Activated CD8-positive, alpha-beta memory T cell treated with anti-CD3 and anti-CD28 coated beads, Interleukin-2, amount 10 ng/mL, durations not matched to agents 7 days and 5 days (primary cell): ENCODE results near the gene TSPAN12. TPM values are rescaled to one million over a fixed set of nuclear protein-coding genes. Genes with fewer than 3 reads are reported as not detected.

Experiments used
- ATAC-seq: fragments of 150-1000 bp; cut with Tn5 transposase; one replicate; pipeline ENCODE4 v1.10.0; 2021; ENCODE audit warnings: moderate library complexity
- CTCF ChIA-PET: fragments of 350-600 bp; sonication (Branson Sonifier 250); formaldehyde crosslinking; loops from one replicate; lab custom pipeline; 2021; ENCODE audit warnings: antibody characterized with exemption; lab: Charles Lee
- DNase-seq: peaks from one replicate; pipeline ENCODE4 v3.0.0-alpha.2; 2020
- H3K27ac Mint-ChIP-seq: one replicate; pipeline ENCODE4 v1.8.0; 2021; ENCODE audit warnings: mild to moderate bottlenecking, mixed read lengths
- H3K27me3 Mint-ChIP-seq: one replicate; pipeline ENCODE4 v1.8.0; 2021; ENCODE audit warnings: mixed read lengths
- H3K36me3 Mint-ChIP-seq: one replicate; pipeline ENCODE4 v1.8.0; 2021; ENCODE audit warnings: mild to moderate bottlenecking, mixed read lengths
- H3K4me1 Mint-ChIP-seq: one replicate; pipeline ENCODE4 v1.8.0; 2021; ENCODE audit warnings: mixed read lengths
- H3K4me3 Mint-ChIP-seq: one replicate; pipeline ENCODE4 v1.8.0; 2021; ENCODE audit warnings: mild to moderate bottlenecking, moderate library complexity, mixed read lengths
- H3K9me3 Mint-ChIP-seq: one replicate; pipeline ENCODE4 v1.8.0; 2022; ENCODE audit warnings: low read depth, mixed read lengths
- total RNA-seq, 2 experiments: library from RNA; stranded (reverse); gene quantifications; one replicate each; pipeline ENCODE4 v1.2.3, GENCODE V29; 2021

TSPAN12 gene
- total RNA-seq, 2 experiments from 2014 or later: not detected

GRCh38 chr7:120834726-120835125, 23.2 kb downstream of the TSPAN12 start:
- no peak for ATAC-seq
- Mint-ChIP-seq H3K36me3 (no peaks in the 10 kb centered on the region), H3K27me3 (peaks cover 6% of the 10 kb centered on the region)

GRCh38 chr7:120833546-120833945, 24.4 kb downstream of the TSPAN12 start:
- DNase-seq (no peak), ATAC-seq (no peak)
- Mint-ChIP-seq H3K36me3 (no peaks in the 10 kb centered on the region), H3K4me3 (no peak overlapping the region), H3K9me3 (no peaks in the 10 kb centered on the region), H3K4me1 (no peaks in the 10 kb centered on the region), H3K27ac (no peak overlapping the region), H3K27me3 (peaks cover 9% of the 10 kb centered on the region)
- CTCF ChIA-PET: interaction anchor here (0.9 kb wide), 1 partner anchor 36 kb away, joined by 3 read pairs; no protein-coding TSS in a partner anchor

More at GRCh38 chr7:120834726-120835125, 23.2 kb downstream of the TSPAN12 start:
- no peaks in the 10 kb centered on the region for H3K4me1 Mint-ChIP-seq
- H3K27ac Mint-ChIP-seq: no peak overlapping the region
- no peak overlapping the region for H3K4me3 Mint-ChIP-seq
- no peaks in the 10 kb centered on the region for H3K9me3 Mint-ChIP-seq
- CTCF ChIA-PET: interaction anchor here (0.9 kb wide), 1 partner anchor 35 kb away, joined by 3 read pairs; no protein-coding TSS in a partner anchor
- DNase-seq: no peak

DNA sequence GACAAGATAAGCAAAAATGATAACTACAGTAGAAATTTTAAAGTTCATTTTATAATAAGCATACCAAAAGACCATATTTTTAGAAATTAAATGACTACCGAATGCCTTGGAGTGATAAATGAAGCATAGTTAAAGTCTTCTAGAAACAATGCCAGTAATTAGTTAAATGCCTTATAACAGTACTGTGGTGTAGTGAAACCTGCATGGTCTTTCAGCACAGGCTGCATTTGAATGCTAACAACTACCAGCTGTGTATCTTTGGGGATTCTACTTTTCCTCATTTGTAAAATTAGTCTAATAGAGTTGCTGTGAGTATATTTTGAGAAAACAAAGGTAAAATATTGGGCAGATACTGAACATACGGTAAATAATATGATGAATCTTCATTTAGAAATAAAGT, 25.1 kb downstream of the TSPAN12 start:
- ATAC-seq: no peak
- CTCF ChIA-PET: no interaction called here
- H3K36me3 Mint-ChIP-seq: no peaks in the 10 kb centered on the region
- H3K4me3 Mint-ChIP-seq: no peak overlapping the region
- no peaks in the 10 kb centered on the region for H3K4me1 Mint-ChIP-seq
- H3K27ac Mint-ChIP-seq: no peak overlapping the region
- DNase-seq: no peak
- H3K27me3 Mint-ChIP-seq: peaks cover 14% of the 10 kb centered on the region
- H3K9me3 Mint-ChIP-seq: no peaks in the 10 kb centered on the region

DNA sequence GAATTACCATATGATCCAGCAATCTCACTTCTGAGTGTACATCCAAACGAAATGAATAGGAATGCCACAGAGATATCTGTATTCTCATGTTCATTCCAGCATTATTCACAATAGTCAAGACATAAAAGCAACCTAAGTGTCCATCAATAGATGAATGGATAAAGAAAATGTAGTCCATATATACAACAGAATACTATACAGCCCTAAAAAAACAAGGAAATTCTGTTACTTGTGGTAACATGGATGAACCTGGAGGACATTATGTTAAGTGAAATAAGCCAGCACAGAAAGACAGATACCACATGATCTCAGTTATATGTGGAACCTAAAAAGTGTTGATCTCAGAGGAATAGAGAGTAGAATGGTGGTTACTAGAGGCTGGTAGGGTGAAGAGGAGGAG, 26.7 kb downstream of the TSPAN12 start:
- ATAC-seq (no peak), DNase-seq (no peak)
- CTCF ChIA-PET: no interaction called here
- Mint-ChIP-seq H3K27ac (no peak overlapping the region), H3K36me3 (no peaks in the 10 kb centered on the region), H3K9me3 (no peaks in the 10 kb centered on the region), H3K27me3 (peaks cover 14% of the 10 kb centered on the region), H3K4me3 (no peak overlapping the region), H3K4me1 (no peaks in the 10 kb centered on the region)

DNA sequence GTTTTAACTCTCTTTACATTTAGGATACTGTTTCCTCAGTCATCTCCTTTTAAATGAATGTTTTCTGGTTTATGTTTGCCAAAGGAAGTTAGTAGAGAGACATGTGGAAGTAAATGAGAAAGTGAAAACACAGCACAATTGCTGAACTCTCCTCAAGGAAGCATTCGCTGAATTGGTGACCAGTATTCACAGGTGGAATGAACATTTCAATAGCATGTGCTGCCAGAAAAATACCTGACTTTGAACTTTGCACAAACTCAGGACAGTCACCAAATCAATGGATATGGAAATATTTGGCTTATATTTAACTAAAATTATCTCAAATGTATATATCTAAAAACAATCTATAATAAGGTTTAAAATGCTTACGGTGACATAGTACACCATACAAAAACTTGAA, 28.5 kb downstream of the TSPAN12 start:
- DNase-seq (no peak), ATAC-seq (no peak)
- no peak overlapping the region for H3K27ac Mint-ChIP-seq
- no peaks in the 10 kb centered on the region for H3K36me3 Mint-ChIP-seq
- CTCF ChIA-PET: no interaction called here
- no peaks in the 10 kb centered on the region for H3K4me1 Mint-ChIP-seq
- H3K9me3 Mint-ChIP-seq: no peaks in the 10 kb centered on the region
- no peak overlapping the region for H3K4me3 Mint-ChIP-seq
- H3K27me3 Mint-ChIP-seq: peaks cover 13% of the 10 kb centered on the region

DNA sequence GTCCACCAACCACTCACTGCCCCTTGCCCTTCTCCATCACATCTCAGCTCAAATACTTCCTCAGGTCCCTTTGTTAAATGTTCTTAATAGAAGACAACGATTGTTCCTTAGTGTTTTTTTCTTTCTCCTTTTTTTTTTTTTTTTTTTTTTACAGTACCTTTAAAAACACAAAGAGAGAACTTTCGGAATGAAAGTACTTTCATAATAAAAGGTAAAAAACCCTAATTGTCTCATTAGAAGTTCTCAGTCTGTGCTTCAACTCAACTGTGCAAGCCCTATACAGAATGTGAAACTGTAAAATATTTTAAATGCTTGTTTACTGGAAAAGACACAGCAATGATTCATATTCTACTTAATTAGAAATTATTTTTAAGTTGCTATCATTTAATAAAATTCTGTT, 29.4 kb downstream of the TSPAN12 start:
- Mint-ChIP-seq H3K27ac (no peak overlapping the region), H3K36me3 (no peaks in the 10 kb centered on the region), H3K27me3 (peaks cover 13% of the 10 kb centered on the region), H3K4me3 (no peak overlapping the region), H3K9me3 (no peaks in the 10 kb centered on the region), H3K4me1 (no peaks in the 10 kb centered on the region)
- CTCF ChIA-PET: interaction anchor here (0.8 kb wide), 1 partner anchor 23 kb away, joined by 3 read pairs; no protein-coding TSS in a partner anchor
- ATAC-seq (no peak), DNase-seq (no peak)

GRCh38 chr7:120827371-120828118, 30.4 kb downstream of the TSPAN12 start:
- no peak for DNase-seq
- ATAC-seq: no peak
- H3K4me1 Mint-ChIP-seq: no peaks in the 10 kb centered on the region
- CTCF ChIA-PET: interaction anchor here (0.8 kb wide), 1 partner anchor 22 kb away, joined by 3 read pairs; no protein-coding TSS in a partner anchor
- H3K27ac Mint-ChIP-seq: no peak overlapping the region
- H3K27me3 Mint-ChIP-seq: peaks cover 15% of the 10 kb centered on the region
- no peaks in the 10 kb centered on the region for H3K36me3 Mint-ChIP-seq
- no peak overlapping the region for H3K4me3 Mint-ChIP-seq
- no peaks in the 10 kb centered on the region for H3K9me3 Mint-ChIP-seq

GRCh38 chr7:120825576-120825975, 32.4 kb downstream of the TSPAN12 start:
- Mint-ChIP-seq H3K36me3 (no peaks in the 10 kb centered on the region), H3K9me3 (no peaks in the 10 kb centered on the region), H3K27ac (no peak overlapping the region), H3K4me3 (no peak overlapping the region), H3K27me3 (peaks cover 16% of the 10 kb centered on the region), H3K4me1 (no peaks in the 10 kb centered on the region)
- ATAC-seq: no peak
- DNase-seq: no peak
- CTCF ChIA-PET: interaction anchor here (0.9 kb wide), 1 partner anchor 34 kb away, joined by 3 read pairs; no protein-coding TSS in a partner anchor

- no peak overlapping the region for H3K27ac Mint-ChIP-seq
- DNase-seq: no peak
- no peaks in the 10 kb centered on the region for H3K9me3 Mint-ChIP-seq
- H3K4me1 Mint-ChIP-seq: no peaks in the 10 kb centered on the region
- peaks cover 19% of the 10 kb centered on the region for H3K27me3 Mint-ChIP-seq
- no peaks in the 10 kb centered on the region for H3K36me3 Mint-ChIP-seq
- CTCF ChIA-PET: no interaction called here
- H3K4me3 Mint-ChIP-seq: no peak overlapping the region
- no peak for ATAC-seq
Measured at GRCh38 chr7:120825152-120825551, 32.8 kb downstream of the TSPAN12 start.

DNA sequence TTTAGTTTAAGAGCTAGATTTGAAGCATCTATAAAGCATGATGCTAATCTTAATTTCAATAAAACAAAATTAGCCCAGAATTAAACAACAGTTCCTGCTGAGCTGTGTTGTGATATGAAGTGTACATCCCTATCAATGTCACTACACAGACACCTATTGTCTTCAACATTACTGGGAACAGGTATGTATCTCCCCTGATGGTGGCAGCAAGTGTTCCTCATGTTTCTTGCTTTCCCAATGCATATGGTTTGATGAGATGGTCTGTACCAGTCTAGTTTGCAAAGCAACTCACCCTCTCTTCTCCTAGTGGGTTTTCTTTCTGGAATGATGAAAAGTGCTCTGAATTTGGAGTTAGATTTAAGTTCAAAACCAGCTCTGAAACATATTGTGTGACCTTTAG, 38.1 kb downstream of the TSPAN12 start:
- Mint-ChIP-seq H3K27me3 (peaks cover 14% of the 10 kb centered on the region), H3K4me3 (no peak overlapping the region), H3K36me3 (no peaks in the 10 kb centered on the region), H3K27ac (no peak overlapping the region), H3K4me1 (no peaks in the 10 kb centered on the region), H3K9me3 (no peaks in the 10 kb centered on the region)
- DNase-seq: no peak
- CTCF ChIA-PET: no interaction called here
- ATAC-seq: no peak

DNA sequence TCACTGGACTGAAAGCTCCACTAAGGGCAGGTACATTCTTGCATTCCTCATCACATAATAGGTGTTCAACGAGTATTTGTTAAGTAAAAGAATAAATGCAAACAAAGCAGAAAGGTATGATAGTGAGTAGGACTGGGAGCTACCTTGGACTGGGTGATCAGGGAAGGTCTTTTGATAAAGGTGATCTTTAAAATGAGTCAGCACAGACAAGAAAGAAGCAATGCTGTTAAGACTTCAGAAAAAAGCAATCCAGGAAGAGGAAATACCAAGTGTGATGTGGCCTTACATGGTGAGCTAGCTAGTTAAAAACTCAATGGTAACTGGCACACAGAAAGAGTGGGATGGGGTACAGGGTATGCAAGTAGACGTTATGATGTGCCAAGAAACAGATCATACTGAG, 40.1 kb downstream of the TSPAN12 start:
- H3K36me3 Mint-ChIP-seq: no peaks in the 10 kb centered on the region
- no peak for DNase-seq
- no peaks in the 10 kb centered on the region for H3K9me3 Mint-ChIP-seq
- H3K27ac Mint-ChIP-seq: no peak overlapping the region
- H3K4me3 Mint-ChIP-seq: no peak overlapping the region
- CTCF ChIA-PET: interaction anchor here (0.7 to 1.6 kb wide), 3 partner anchors 11 to 290 kb away, joined by 3 to 4 read pairs (median 3); no protein-coding TSS in a partner anchor
- ATAC-seq: no peak
- H3K27me3 Mint-ChIP-seq: peaks cover 19% of the 10 kb centered on the region
- no peaks in the 10 kb centered on the region for H3K4me1 Mint-ChIP-seq

GRCh38 chr7:120814253-120814939, 43.5 kb downstream of the TSPAN12 start:
- no peaks in the 10 kb centered on the region for H3K9me3 Mint-ChIP-seq
- no peak overlapping the region for H3K27ac Mint-ChIP-seq
- no peaks in the 10 kb centered on the region for H3K4me1 Mint-ChIP-seq
- peaks cover 11% of the 10 kb centered on the region for H3K27me3 Mint-ChIP-seq
- no peak overlapping the region for H3K4me3 Mint-ChIP-seq
- CTCF ChIA-PET: no interaction called here
- ATAC-seq: no peak
- H3K36me3 Mint-ChIP-seq: no peaks in the 10 kb centered on the region
- no peak for DNase-seq

DNA sequence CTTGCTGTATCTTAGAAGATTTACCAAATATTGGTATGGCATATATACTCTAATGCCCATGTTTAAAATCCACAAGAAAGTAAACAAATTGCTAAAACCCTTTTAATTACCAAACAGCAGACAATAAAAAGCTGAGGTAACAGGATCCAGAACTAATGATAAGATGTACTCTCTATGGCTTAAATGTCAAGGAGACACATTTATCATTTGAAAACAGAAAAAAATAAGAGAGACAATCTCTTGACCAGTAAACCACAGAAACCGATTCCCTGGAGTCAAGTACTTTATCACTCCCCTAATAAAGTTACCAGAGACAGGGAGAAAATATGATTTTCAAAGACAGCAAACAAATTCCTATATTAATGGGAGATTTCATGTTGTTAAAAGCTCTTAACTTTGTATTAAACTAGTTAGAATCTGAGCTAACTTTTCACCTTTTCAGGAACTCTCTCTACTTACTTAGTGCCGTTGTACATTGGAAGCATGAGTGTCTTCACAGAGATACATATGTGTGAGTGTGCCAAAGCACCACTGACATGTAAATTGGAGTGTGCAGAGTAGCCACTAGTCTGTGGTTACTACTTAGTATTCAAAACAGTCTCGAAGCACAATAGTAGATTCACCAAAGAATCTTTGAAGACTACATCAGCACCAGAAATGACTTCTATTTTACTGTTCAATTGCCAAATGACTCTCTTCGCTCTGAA, 44.2 kb downstream of the TSPAN12 start:
- CTCF ChIA-PET: no interaction called here
- DNase-seq (no peak), ATAC-seq (no peak)
- Mint-ChIP-seq H3K27ac (no peak overlapping the region), H3K4me3 (no peak overlapping the region), H3K4me1 (no peaks in the 10 kb centered on the region), H3K9me3 (no peaks in the 10 kb centered on the region), H3K27me3 (peaks cover 11% of the 10 kb centered on the region), H3K36me3 (no peaks in the 10 kb centered on the region)
